OCI-LY1 (cell line): ENCODE results near the gene EN1.

ENCODE experiments used
- H2AFZ ChIP-seq: fragments of 200-600 bp; sonication (generic), shearing (Covaris generic); 2 replicates; pipeline ENCODE4 v1.6.0; 2014; ENCODE audit warnings: antibody characterized with exemption, mild to moderate bottlenecking, low read length
- H3F3A ChIP-seq: fragments of 200-600 bp; sonication (generic), shearing (Covaris generic); 2 replicates; pipeline ENCODE4 v1.6.0; 2014; ENCODE audit warnings: mild to moderate bottlenecking, antibody characterized with exemption, low read length, moderate library complexity; ENCODE audit not compliant: insufficient read depth
- H3K27ac ChIP-seq: fragments of 200-600 bp; sonication (generic); 2 replicates; pipeline ENCODE4 v1.5.1; 2014; ENCODE audit warnings: low read length, mixed run types, mild to moderate bottlenecking, low read depth; ENCODE audit not compliant: poor library complexity, severe bottlenecking
- H3K27me3 ChIP-seq: fragments of 200-600 bp; sonication (generic); 2 replicates; pipeline ENCODE4 v1.6.0; 2014; ENCODE audit warnings: antibody characterized with exemption, mild to moderate bottlenecking, low read length, moderate library complexity; ENCODE audit not compliant: insufficient read depth
- H3K36me3 ChIP-seq: fragments of 200-600 bp; sonication (generic); 2 replicates; pipeline ENCODE4 v1.6.1; 2014; ENCODE audit warnings: mild to moderate bottlenecking, antibody characterized with exemption, low read length, moderate library complexity, mixed read lengths; ENCODE audit not compliant: insufficient read depth
- H3K4me1 ChIP-seq: fragments of 200-600 bp; sonication (generic); 2 replicates; pipeline ENCODE4 v1.5.1; 2014; ENCODE audit warnings: mild to moderate bottlenecking, low read length, moderate library complexity; ENCODE audit not compliant: insufficient read depth, severe bottlenecking
- H3K4me2 ChIP-seq: fragments of 200-600 bp; sonication (generic), shearing (Covaris generic); 2 replicates; pipeline ENCODE4 v1.6.1; 2014; ENCODE audit warnings: low read length
- H3K4me3 ChIP-seq: fragments of 200-600 bp; sonication (generic); 2 replicates; pipeline ENCODE4 v1.5.1; 2014; ENCODE audit warnings: low read length, low read depth, mild to moderate bottlenecking, mixed read lengths; ENCODE audit not compliant: poor library complexity, severe bottlenecking
- H3K79me2 ChIP-seq: fragments of 200-600 bp; shearing (Covaris generic); 2 replicates; pipeline ENCODE4 v1.6.1; 2016; ENCODE audit warnings: mixed run types, low read length, mixed read lengths; ENCODE audit not compliant: insufficient read depth
- H3K9ac ChIP-seq: fragments of 200-600 bp; sonication (generic), shearing (Covaris generic); 2 replicates; pipeline ENCODE4 v1.6.1; 2014; ENCODE audit warnings: mild to moderate bottlenecking, low read length, mixed read lengths
- H3K9me2 ChIP-seq: fragments of 200-600 bp; sonication (generic), shearing (Covaris generic); 2 replicates; pipeline ENCODE4 v1.6.1; 2014; ENCODE audit warnings: low read depth, mild to moderate bottlenecking, low read length, mixed read lengths
- H3K9me3 ChIP-seq: fragments of 200-600 bp; shearing (Covaris generic); 2 replicates; pipeline ENCODE4 v1.6.1; 2014; ENCODE audit warnings: low read length, mixed read lengths
- H4K20me1 ChIP-seq: fragments of 200-600 bp; sonication (generic), shearing (Covaris generic); 2 replicates; pipeline ENCODE4 v1.6.0; 2016; ENCODE audit warnings: mild to moderate bottlenecking, low read length; ENCODE audit not compliant: insufficient read depth
- CTCF ChIP-seq: fragments of 200-600 bp; sonication (generic), shearing (Covaris generic); IDR thresholded peaks from 2 replicates; pipeline ENCODE4 v1.5.1; 2017; ENCODE audit warnings: mild to moderate bottlenecking, antibody characterized with exemption, low read length, moderate library complexity, mixed read lengths
- EZH2 ChIP-seq: fragments of 200-600 bp; sonication (generic), shearing (Covaris generic); IDR thresholded peaks from 2 replicates; pipeline ENCODE4 v1.8.0; 2017; ENCODE audit warnings: borderline replicate concordance, mixed run types, mild to moderate bottlenecking, antibody characterized with exemption, low read length, moderate library complexity, mixed read lengths

EN1 gene

GRCh38 chr2:118851650-118852049 lies 4.2 kb upstream of the EN1 start:
- no peaks in the 10 kb centered on the region for H3K9me2 ChIP-seq
- no peak for TF ChIP-seq EZH2
- no peak for TF ChIP-seq CTCF
- no peaks in the 10 kb centered on the region for H3K4me1 ChIP-seq
- H3K27me3 ChIP-seq = no peaks in the 10 kb centered on the region
- H4K20me1 ChIP-seq = no peaks in the 10 kb centered on the region
- no peak overlapping the region for H3K4me2 ChIP-seq
- no peaks in the 10 kb centered on the region for H3K36me3 ChIP-seq
- no peak overlapping the region for H3K9ac ChIP-seq
- H2AFZ ChIP-seq = no peak overlapping the region
- H3K9me3 ChIP-seq = no peaks in the 10 kb centered on the region
- no peaks in the 10 kb centered on the region for H3F3A ChIP-seq
- H3K4me3 ChIP-seq = no peak overlapping the region
- H3K79me2 ChIP-seq = no peaks in the 10 kb centered on the region
- H3K27ac ChIP-seq = no peak overlapping the region

- Histone ChIP-seq H3F3A (no peaks in the 10 kb centered on the region), H3K9ac (no peak overlapping the region), H3K79me2 (no peaks in the 10 kb centered on the region), H3K27me3 (no peaks in the 10 kb centered on the region), H4K20me1 (no peaks in the 10 kb centered on the region), H3K9me2 (no peaks in the 10 kb centered on the region), H3K9me3 (no peaks in the 10 kb centered on the region), H2AFZ (no peak overlapping the region), H3K4me3 (no peak overlapping the region), H3K36me3 (no peaks in the 10 kb centered on the region), H3K4me1 (no peaks in the 10 kb centered on the region), H3K27ac (no peak overlapping the region), H3K4me2 (no peak overlapping the region)
- TF ChIP-seq EZH2 (no peak), CTCF (no peak)
Measured at GRCh38 chr2:118850901-118851415, 3.5 kb upstream of the EN1 start.

- Histone ChIP-seq H4K20me1 (no peaks in the 10 kb centered on the region), H3K9me3 (no peaks in the 10 kb centered on the region), H3F3A (no peaks in the 10 kb centered on the region), H2AFZ (no peak overlapping the region), H3K27ac (no peak overlapping the region), H3K4me1 (no peaks in the 10 kb centered on the region), H3K27me3 (no peaks in the 10 kb centered on the region), H3K9me2 (no peaks in the 10 kb centered on the region), H3K4me2 (no peak overlapping the region), H3K9ac (no peak overlapping the region), H3K4me3 (no peak overlapping the region), H3K79me2 (no peaks in the 10 kb centered on the region), H3K36me3 (no peaks in the 10 kb centered on the region)
- no peak for TF ChIP-seq EZH2
- TF ChIP-seq CTCF = no peak
Measured at GRCh38 chr2:118850168-118850900, 2.9 kb upstream of the EN1 start.
